GM19467 (cell line): ENCODE measurements around the gene RHOBTB3.
"Not testable (repeated sequence)": the region's sequence is repeated elsewhere in the genome, so short reads cannot be mapped to it uniquely, and the experiment has no call there.

Experiments used
- ATAC-seq: cut with Tn5 transposase; IDR thresholded peaks from one replicate; pipeline ENCODE4 v1.9.1; 2021; ENCODE audit warnings: mild to moderate bottlenecking, moderate library complexity; ENCODE audit not compliant: unreplicated experiment

The RHOBTB3 gene

DNA sequence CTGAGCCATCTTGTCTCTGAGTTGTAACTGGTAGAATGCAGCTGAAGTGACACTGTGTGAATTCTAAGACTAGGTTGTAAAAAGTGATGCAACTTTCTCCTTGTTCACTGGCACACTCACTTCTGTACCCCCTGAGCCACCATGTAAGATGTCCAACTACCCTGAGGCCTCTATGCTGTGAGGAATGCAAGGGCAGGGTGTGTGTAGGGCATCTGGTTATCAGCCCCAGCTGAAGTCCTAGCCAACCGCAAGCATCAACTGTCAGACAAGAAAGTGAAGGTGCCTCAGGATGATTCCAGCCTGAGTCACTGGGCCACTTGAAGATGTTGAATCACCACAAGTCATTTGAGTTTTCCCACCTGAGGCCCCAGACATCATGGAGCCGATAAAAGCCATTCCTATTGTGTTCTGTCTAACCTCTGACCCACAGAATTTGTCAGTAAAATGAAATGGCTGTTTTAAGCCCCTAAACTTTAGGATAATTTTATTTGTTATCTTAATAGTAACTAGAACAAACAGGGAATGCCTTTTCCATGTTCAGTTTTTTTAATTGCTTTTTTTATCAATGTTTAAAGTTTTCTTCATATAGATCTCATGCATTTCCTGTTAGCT, 18.7 kb upstream of the RHOBTB3 start:
- ATAC-seq: no peak

DNA sequence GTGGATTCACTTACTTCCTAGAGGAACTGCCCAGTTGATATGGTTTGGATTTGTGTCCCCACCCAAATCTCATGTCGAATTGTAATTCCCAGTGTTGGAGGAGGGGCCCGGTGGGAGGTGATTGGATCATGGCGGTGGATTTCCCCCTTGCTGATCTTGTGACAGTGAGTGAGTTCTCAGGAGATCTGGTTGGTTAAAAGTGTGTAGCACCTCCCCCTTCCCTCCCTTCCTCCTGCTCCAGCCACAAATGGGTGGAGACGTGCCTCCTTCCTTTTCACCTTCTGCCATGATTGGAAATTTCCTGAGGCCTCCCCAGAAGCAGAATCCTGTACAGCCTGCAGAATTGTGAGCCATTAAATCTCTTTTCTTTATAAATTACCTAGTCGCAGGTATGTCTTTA, 17.9 kb upstream of the RHOBTB3 start:
- ATAC-seq: not testable (repeated sequence)

DNA sequence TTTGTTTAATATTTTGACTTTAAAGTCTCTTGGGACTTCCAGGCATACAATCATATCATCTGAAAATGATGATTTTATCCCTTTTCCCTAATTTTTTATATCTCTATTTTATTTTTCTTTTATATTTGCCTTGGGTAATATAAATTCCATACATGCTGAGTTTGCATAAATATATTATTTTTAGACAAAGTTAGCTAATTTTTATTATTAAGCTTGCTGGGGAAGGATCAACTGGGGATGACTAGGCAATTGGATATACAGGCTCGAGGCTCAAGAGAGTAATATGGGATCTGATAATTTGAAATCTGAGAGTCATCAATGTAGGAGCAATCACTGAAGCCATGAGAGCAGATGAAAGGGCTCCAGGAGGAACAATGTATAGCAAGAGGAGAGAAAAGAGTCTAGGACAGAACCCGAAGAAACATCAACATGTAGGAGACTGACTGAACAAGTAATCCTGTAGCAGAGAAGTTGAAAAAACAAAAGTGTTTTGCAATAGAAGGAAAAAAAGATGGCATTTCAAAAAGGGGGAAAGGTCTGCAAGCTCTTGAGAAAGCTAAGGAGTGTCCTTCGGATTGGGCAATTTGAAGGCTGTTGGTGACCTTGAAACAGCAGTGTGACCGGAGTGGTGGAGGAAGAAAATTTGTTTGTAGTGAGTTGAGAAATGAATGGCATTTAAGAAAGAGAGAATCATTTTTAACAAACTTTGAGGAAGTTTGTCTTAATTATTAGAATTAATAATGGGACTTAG, 17.0 kb upstream of the RHOBTB3 start:
- no peak for ATAC-seq

DNA sequence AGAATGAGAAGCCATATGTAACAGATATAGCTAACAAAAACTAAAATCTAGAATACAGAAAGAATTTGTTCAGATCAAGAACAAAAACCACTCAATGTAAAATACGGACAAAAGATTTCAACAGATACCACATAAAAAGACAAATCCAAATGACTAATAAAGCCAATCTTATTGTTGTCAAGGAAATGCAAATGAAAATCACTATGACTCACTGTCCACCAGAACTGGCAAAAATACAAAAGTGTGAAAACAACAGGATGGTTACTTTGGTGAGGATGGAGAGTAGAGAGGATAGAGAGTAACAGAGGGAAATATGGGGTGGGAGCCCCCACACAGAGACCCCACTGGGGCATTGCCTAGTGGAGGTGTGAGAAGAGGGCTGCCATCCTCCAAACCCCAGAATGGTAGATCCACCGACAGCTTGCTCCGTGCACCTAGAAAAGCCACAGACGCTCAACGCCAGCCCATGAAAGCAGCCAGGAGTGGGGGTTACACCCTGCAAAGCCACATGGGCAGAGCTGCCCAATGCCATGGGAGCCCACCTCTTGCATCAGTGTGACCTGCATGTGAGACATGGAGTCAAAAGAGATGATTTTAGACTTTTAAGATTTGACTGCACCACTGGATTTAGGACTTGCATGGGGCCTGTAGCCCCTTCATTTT, 15.2 kb upstream of the RHOBTB3 start:
- ATAC-seq: no peak

DNA sequence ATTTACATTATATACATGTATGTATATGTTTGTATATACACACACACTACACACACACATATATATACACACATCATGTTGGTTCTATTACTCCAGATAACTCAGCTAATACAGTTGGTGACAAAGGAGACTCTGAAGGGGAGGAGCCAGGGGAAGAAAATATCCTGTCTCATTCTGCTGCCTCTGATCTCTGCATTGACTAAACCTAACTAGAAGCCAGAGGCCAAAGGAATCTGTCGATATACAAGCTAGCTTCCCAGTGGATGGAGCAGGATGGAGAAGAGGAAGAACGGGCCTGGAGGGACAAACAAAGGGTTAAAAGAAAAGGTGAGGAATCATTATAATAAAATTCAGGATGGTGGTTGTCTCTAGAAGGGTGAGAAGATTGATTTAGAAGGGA, 13.7 kb upstream of the RHOBTB3 start:
- ATAC-seq: no peak

DNA sequence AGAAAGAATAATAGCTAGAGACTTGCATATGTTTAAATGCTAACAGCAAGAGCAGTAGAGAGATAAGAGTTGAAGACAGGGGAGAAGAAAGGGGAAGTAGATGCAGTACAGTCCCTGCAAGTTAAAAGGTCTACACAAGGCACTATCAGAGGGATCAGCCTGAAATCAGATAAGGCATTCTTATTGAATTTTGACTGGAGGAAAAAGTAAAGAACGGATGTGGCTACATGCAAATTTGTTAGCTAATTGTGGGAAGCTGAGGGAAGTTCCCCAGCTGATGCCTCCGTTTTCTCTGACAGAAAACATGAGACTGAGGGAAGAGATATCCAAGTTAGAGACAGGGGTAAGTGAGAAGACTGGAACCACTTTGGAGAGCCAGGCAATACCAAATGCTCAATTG, 12.9 kb upstream of the RHOBTB3 start:
- peak; percentile 85 for ATAC-seq

DNA sequence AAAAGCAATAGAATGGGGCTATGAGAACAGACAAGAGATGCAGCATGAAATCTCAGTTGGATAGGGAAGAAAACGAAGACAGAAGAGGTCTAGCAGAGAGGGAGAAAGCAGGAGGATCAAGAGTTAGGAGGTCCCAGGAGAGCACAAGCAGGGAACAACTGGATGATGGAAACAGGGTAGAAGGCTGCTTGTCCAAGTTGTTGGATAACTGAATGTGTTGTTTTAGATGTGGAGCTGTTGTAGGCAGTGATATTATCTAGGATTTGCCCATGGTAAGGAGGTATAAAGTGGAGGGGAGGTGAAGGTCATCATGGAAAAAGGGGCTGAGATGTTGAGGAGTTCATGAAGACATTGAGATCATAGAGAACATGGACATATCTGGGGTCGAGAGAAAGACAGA, 12.4 kb upstream of the RHOBTB3 start:
- no peak for ATAC-seq

DNA sequence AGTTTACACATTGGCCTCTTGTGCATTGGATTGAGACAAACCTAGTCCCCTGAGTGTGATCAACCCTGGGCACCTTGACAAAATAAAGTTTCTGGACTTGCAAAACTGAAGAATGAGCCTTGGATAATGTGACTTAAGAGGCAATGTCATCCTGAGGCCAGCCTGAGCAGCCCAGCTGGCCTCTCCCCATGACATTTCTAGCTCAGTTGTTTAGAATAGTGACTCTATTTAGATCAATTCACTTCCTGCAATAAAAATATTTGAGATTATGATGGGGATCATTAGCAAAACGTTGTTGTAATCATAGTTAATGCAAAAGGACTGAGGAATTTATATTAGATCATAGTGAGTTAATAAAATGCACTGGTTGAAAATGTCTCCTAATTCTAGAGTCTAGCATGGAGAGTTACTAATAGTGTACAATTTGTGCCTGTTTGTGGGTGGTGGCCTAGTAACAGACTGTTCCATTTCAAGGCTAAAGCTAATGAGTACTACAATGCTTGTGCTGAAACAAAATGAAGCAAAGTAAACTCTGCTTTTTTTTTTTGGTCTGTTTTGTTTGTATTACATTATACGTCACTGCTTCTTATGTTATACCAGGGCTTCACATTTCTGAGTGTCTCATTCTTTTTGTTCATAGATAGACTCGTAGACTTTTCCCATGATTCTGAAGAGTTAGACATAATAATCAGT, 10.9 kb upstream of the RHOBTB3 start:
- ATAC-seq: no peak

DNA sequence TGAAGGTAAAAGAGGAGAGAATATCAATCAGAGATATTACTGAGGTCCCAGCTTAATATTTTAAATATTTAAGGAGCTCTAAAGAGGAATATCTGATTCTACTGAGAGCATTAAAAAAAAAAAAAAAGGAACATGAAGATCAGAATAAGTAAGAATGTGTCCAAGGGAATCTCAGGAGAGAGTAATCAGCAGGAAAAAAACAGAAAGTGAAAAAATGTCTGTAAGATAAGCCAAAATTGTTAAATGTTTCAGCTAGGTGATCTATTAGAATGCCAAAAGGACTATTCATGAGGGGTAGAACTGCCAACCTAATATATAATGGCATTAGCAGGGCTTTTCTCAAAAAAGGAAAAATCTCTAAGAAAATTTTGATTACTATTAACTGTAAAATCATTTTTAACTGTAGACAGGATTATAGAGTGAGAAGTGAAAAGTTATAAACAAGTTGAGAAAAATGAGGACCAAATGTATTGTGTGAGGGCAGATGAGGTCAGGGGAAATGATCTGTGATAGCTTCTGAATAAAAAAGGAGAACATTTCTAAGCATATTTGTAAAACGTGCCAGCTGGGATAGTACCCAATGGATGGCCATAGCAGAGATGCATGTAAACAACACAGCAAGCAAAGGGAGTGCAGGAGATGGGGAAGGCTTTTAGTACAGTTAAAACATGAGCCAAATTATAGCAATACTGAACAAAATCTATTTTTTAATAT, 9.4 kb upstream of the RHOBTB3 start:
- ATAC-seq: no peak

DNA sequence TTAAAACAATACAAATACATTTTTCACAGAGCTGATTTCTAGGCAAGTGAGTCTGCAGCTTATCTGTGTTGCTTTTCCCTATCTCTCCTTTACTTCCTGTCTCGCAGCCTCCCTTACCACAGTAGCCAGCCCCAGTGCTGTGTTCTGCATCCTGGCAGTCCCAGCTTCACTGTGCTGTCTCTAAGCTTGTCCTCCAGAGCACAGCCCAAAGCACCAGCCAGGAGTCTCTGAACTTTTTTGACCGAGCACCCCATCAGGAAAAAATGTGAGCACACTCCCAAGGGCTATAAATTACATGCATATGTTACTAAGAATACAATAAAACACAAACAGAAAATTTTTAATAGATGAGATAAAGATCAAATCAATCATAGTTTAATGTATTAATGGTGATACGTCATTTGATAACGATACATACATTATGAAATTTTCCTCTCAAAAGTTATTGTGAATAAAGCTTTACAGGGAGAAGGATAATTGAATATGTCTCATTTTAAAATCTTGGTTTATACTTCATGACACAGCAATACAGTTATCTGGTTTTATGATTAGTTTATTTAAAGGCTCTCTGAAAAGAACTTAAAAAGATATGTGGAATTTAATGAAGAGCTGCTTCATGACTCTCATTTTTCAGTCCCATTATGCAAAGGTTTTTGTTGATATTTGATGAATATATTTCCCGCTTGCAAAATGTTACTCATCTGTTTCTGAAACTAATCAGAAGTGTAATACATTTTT, 7.3 kb upstream of the RHOBTB3 start:
- no peak for ATAC-seq

DNA sequence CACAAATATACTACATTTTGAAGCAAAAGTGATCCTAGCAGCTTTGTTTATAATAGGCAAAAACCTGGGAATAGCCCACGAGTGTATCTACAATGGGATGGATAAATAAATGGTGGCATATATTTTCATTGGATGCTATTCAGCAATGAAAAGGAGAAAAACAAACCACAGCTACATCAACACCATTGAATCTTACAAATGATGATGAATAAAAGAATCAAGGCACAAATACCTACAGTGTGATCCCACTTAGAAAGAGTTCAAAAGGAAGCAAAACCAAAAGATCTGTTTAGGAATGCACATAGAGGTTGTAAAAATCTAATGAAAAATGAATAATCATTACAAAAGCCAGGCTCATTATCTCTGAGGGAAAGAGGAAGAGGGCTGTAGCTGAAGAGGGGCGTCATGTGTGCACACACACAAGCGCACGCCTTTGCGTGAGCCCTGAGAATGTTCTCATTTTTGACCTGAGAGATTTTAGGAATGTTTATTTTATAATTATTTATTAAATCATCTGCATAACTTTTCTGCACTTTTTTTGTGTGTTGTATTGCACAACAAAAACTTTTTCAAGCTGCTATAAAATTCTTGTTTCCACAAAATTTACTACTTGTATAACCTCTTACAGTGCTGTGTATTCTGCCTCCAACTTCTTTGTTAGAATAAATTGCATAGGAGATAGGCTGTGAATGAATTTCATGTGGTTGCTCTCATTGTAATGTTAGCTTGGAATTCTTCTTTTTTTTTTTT, 5.9 kb upstream of the RHOBTB3 start:
- ATAC-seq: no peak

DNA sequence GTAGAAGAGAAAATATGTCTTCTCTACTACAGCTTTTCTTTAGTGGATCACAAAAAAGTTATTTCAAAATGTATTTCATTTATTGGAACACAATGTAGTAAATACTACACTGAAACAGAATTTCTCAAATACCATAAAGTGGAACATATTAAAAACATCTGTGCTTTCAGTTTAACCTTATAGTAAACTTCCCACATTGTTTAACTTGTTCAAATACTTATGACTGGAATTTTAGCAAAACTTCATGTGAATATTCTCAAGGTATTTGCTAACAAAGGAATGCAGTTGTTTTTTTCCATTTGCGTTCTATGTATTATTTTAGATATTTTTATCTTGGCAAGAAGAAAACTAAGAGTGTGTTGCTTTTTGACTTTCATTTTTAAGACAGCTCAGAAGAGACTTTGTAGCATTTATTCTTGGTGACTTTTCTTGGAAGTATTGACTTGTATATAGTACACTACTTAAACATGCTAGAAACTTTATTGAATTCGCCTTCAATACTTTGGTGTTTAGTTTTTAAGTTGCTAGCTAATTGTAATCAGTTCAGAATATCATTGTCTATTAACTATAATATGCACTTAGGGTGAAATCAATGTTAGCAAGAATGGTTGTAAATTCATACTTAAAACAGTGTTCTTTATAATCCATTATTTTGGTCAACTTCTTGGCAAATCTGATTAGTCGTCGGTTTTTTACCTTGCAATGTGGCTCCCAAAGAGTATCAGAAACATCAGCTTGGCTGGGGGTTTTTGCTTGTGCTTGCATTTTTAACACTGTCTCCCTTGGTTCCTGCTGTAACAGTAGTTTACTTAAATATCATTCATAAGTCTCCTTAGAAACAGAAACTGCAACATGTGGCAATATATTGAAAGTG, 5.0 kb upstream of the RHOBTB3 start:
- no peak for ATAC-seq

DNA sequence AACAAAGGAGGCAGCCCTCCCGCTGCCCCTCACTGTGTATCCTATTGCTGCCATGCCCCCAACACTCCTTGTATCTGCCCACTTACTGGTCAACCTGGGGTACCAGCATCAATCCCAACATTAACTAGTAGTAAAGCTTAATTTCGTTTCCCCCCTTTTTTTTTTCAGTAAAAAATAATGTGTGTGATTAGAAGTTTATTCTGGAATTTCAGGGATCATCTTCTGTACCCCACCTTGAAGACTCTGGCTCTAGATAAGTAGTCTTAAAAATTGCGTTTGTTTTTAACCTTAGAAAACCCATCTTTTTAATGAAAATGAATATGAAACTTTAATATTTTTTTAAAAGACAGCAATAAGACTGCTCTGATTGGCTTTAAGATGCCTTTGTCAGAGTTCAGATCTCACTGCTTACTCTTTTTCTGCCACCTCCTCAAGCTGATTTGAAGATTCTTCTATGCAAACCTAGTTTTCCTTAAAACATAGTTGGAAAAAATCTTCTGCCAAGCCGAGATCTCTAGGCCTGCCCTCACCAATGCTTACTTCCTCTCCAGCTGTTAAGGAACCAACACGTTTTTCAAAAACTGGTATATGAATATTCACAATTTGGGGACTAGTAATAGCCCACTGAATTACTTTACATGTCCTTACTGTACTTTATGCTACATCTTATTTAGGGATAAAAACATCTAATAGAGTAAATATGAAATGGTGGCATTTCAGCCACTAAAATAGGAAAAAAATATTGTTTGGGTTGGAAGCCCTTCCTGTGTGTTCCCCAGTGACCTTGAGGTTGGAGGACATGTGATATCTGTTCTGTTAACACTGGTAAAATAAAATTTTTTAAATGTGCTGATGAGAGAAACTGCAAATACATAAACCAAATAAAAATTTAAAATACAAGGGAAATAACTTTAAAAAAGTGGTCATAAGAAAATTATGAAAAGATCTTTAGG, 4.0 kb upstream of the RHOBTB3 start:
- ATAC-seq: no peak

DNA sequence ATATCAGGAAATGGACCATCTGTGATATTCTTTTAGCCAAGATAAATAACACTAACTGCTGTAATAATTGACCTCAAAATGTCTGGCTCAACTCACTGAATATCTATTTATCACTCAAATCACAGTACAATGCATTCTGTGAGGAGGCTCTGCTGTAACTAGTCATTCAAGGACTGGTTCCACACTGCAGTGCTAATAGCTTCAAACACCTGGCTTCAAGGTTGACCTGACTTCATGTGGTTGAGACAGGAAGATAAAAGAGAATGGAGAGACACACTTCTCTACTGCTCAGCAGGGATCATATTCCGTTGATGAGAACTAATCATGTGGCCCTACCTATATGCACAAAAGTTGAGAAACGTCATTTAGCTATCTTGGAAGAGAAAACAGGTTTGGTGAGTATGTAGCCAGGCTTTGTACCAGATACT, 3.4 kb upstream of the RHOBTB3 start:
- peak; percentile 36 for ATAC-seq

DNA sequence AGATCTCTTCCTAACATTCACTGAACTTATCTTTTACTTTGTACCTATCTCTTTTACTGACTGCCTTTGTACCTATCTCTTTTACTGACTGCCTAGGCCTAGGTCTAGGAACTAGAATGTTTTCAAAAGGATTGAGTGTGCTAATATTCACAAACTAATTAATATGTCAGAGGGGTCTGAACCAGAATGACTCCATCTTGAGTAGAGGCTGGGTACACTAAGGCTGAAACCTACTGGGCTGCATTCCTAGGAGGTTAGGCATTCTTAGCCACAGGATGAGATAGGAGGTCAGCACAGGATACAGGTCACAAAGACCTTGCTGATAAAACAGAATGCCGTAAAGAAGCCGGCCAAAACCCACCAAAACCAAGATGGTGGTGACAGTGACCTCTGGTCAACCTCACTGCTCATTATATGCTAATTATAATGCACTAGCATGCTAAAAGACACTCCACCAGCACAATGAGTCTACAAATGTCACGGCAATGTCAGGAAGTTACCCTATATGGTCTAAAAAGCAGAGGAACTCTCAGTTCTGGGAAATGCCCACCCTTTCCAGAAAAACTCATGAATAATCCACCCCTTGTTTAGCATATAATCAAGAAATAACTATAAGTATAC, 2.5 kb upstream of the RHOBTB3 start:
- ATAC-seq: no peak

DNA sequence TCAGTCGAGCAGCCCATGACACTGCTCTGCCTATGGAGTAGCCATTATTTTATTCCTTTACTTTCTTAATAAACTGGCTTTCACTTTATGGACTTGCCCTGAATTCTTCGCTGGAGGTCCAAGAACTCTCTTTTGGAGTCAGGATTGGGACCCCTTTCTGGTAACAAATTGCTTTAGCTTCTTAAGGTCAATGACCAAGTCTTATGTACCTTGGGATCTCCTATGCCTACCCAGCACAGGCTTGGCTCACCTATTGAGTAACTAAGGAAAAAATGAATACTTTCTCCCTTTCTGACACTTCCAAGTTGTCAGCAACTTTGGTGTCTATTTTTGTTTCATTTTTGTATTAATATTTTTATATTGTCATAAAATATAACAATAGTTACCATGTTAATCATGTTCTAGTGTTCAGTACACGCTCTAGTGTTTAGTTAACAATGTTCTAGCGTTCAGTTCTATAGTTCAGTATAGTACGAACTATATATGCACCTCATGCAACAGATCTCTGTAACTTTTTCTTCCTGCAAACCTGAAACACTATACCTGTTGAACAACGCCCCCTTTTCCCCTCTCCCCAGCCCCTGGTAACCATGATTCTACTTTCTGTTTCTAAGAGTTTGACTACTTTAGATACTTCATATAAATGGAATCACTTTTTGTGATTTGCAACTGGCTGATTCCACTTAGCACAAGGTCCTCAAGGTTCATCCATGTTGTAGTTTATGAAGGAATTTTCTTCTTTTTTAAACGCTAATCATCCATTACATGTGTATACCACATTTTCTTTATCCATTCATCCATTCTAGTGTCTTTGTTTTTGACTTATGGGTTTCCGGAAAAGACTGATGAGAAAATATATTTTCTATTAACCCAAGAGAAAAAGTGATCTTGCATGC, 1.8 kb upstream of the RHOBTB3 start:
- no peak for ATAC-seq
